Measurements from ENCODE around the gene LCLAT1.

DNA sequence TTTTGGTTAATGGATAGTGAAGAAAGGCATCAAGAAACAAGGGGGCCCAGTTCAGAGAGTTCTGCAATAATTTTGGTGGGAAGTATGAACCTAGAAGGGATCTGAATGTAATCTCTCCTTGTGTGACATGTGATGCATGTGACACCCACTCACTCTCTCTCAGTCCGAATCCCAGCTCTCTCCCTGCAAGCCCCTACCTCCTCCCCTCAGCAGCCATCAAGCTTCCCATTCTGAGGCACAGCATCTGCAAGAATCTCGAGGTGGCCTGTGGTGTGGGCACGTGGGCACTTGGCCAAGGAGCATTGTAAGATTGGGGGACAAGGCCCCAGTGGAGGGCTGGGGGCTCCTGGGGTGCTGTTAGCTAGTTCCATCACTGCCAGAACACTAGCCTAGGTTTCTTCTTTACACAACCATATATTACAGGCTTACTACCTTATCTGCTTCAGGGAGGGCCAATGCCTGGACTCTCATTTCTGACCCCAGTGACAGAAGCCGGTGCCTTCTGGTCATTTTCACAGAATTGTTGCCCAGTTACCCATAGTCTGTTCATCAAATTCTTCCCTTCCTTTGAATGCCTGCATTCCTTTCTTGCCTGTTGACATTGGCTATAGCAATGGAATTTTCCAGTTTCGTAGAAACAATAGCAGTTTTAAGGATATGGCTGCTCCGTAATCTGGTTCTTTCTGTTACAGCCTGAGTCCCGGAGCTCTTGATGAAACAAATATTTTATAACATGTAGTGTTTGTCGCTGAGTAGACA lies 13.3 kb upstream of the LCLAT1 start:
- TF ChIP-seq, protein P1, sequence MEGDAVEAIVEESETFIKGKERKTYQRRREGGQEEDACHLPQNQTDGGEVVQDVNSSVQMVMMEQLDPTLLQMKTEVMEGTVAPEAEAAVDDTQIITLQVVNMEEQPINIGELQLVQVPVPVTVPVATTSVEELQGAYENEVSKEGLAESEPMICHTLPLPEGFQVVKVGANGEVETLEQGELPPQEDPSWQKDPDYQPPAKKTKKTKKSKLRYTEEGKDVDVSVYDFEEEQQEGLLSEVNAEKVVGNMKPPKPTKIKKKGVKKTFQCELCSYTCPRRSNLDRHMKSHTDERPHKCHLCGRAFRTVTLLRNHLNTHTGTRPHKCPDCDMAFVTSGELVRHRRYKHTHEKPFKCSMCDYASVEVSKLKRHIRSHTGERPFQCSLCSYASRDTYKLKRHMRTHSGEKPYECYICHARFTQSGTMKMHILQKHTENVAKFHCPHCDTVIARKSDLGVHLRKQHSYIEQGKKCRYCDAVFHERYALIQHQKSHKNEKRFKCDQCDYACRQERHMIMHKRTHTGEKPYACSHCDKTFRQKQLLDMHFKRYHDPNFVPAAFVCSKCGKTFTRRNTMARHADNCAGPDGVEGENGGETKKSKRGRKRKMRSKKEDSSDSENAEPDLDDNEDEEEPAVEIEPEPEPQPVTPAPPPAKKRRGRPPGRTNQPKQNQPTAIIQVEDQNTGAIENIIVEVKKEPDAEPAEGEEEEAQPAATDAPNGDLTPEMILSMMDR (conservative IDR thresholded peaks at IDR 0.05; ENCODE audit: low read depth, low read length): no peak
- TF ChIP-seq RAD21 (IDR thresholded peaks at IDR 0.05; ENCODE audit: low read length) (no peak), RCOR1 (IDR thresholded peaks at IDR 0.05; ENCODE audit: insufficient replicate concordance, low read length) (no peak), MAFK (IDR thresholded peaks at IDR 0.05; ENCODE audit: low read depth, low read length) (no peak), POLR2A (IDR thresholded peaks at IDR 0.05; ENCODE audit: low read depth, low read length) (no peak), BHLHE40 (IDR thresholded peaks at IDR 0.05; ENCODE audit: low read depth, low read length) (no peak), MAZ (IDR thresholded peaks at IDR 0.05; ENCODE audit: borderline replicate concordance, low read depth, low read length) (no peak), CHD1 (IDR thresholded peaks at IDR 0.05; ENCODE audit: low read depth, low read length) (no peak), SMC3 (IDR thresholded peaks at IDR 0.05; ENCODE audit: low read depth, low read length) (no peak)
- TF ChIP-seq, protein P2, sequence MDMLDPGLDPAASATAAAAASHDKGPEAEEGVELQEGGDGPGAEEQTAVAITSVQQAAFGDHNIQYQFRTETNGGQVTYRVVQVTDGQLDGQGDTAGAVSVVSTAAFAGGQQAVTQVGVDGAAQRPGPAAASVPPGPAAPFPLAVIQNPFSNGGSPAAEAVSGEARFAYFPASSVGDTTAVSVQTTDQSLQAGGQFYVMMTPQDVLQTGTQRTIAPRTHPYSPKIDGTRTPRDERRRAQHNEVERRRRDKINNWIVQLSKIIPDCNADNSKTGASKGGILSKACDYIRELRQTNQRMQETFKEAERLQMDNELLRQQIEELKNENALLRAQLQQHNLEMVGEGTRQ (IDR thresholded peaks at IDR 0.05; ENCODE audit: low read depth, low read length): no peak
- TF ChIP-seq, protein P3, sequence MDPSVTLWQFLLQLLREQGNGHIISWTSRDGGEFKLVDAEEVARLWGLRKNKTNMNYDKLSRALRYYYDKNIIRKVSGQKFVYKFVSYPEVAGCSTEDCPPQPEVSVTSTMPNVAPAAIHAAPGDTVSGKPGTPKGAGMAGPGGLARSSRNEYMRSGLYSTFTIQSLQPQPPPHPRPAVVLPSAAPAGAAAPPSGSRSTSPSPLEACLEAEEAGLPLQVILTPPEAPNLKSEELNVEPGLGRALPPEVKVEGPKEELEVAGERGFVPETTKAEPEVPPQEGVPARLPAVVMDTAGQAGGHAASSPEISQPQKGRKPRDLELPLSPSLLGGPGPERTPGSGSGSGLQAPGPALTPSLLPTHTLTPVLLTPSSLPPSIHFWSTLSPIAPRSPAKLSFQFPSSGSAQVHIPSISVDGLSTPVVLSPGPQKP (IDR thresholded peaks at IDR 0.05; ENCODE audit: borderline replicate concordance, low read depth, low read length): no peak
